ENCODE data around the gene EFHC2.

Gene EFHC2

GRCh38 chrX:44101281-44101680 lies 242.2 kb downstream of the EFHC2 start:
- H3K27ac ChIP-seq, result no peak overlapping the region
- TF ChIP-seq, protein P1, sequence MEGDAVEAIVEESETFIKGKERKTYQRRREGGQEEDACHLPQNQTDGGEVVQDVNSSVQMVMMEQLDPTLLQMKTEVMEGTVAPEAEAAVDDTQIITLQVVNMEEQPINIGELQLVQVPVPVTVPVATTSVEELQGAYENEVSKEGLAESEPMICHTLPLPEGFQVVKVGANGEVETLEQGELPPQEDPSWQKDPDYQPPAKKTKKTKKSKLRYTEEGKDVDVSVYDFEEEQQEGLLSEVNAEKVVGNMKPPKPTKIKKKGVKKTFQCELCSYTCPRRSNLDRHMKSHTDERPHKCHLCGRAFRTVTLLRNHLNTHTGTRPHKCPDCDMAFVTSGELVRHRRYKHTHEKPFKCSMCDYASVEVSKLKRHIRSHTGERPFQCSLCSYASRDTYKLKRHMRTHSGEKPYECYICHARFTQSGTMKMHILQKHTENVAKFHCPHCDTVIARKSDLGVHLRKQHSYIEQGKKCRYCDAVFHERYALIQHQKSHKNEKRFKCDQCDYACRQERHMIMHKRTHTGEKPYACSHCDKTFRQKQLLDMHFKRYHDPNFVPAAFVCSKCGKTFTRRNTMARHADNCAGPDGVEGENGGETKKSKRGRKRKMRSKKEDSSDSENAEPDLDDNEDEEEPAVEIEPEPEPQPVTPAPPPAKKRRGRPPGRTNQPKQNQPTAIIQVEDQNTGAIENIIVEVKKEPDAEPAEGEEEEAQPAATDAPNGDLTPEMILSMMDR (IDR thresholded peaks at IDR 0.05), result no peak
- no peak for TF ChIP-seq ZFX (IDR thresholded peaks at IDR 0.05; ENCODE audit: borderline replicate concordance)

DNA sequence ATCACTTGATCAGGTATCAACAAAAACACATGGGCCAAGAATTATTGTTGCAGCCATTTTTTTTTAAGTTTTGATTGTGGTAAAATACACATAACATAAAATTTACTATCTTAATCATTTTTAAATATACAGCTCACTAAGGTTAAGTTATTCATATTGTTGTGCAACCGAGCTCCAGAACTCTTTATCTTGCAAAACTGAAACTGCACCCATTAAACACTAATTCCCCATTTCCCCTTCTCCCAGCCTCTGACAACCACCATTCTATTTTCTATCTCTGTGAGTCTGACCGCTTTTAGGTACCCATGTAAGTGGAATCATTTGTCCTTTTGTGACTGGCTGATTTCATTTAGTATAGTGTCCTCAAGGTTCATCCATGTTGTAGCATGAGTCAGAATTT lies 244.1 kb downstream of the EFHC2 start:
- TF ChIP-seq, protein P1 (IDR thresholded peaks at IDR 0.05), result no peak

More for the DNA sequence above, 244.1 kb downstream of the EFHC2 start:
- no peak overlapping the region for H3K27ac ChIP-seq
